NCI-H226 (cell line): Measurements from ENCODE around the gene DHFR2.
A peak's percentile ranks its signal among the peaks of the same experiment; 100 is the strongest.
"Not testable (repeated sequence)": the region's sequence is repeated elsewhere in the genome, so short reads cannot be mapped to it uniquely, and the experiment has no call there.

ENCODE experiments used
- DNase-seq: peaks from one replicate; pipeline ENCODE4 v3.0.0-alpha.2; 2015

Gene DHFR2

GRCh38 chr3:94064243-94064860, 1.6 kb upstream of the DHFR2 start:
- no peak for DNase-seq

GRCh38 chr3:94063496-94064119, 892 bp upstream of the DHFR2 start:
- no peak for DNase-seq

GRCh38 chr3:94061297-94061696, 1.4 kb downstream of the DHFR2 start:
- no peak for DNase-seq

- no peak for DNase-seq
Measured at GRCh38 chr3:94050546-94050945, 12.2 kb downstream of the DHFR2 start.

GRCh38 chr3:94049267-94049666, 13.4 kb downstream of the DHFR2 start:
- no peak for DNase-seq

- DNase-seq, result no peak
Measured at GRCh38 chr3:94046533-94046932, 16.2 kb downstream of the DHFR2 start.

- not testable (repeated sequence) for DNase-seq
Measured at GRCh38 chr3:94044100-94044936, 18.4 kb downstream of the DHFR2 start.

- no peak for DNase-seq
Measured at GRCh38 chr3:94043285-94043684, 19.4 kb downstream of the DHFR2 start.

- peak; percentile 41 for DNase-seq
Measured at GRCh38 chr3:94036909-94037507, 25.7 kb downstream of the DHFR2 start.

GRCh38 chr3:94028093-94028837, 34.5 kb downstream of the DHFR2 start, which contains the start of gene STX19:
Gene STX19, minus strand, starts transcription at chr3:94028597. Its CDS starts 13,328 bp downstream, at chr3:94015269.
- DNase-seq, result no peak

GRCh38 chr3:94026623-94027022, 36.1 kb downstream of the DHFR2 start:
- no peak for DNase-seq

- no peak for DNase-seq
Measured at GRCh38 chr3:94024385-94024784, 38.3 kb downstream of the DHFR2 start.

GRCh38 chr3:94020293-94020692, 42.4 kb downstream of the DHFR2 start:
- DNase-seq, result no peak

GRCh38 chr3:94019659-94020058, 43.1 kb downstream of the DHFR2 start:
- no peak for DNase-seq

- DNase-seq, result no peak
Measured at GRCh38 chr3:94015025-94015424, 47.7 kb downstream of the DHFR2 start.

GRCh38 chr3:94012185-94012584, 50.5 kb downstream of the DHFR2 start:
- DNase-seq, result no peak

GRCh38 chr3:94011233-94011711, 51.4 kb downstream of the DHFR2 start:
- DNase-seq, result no peak

GRCh38 chr3:94009608-94010007, 53.1 kb downstream of the DHFR2 start:
- DNase-seq, result no peak

GRCh38 chr3:94008253-94008652, 54.5 kb downstream of the DHFR2 start:
- DNase-seq, result no peak
